HG02884 (cell line): ENCODE data around the gene NPLOC4.

Source experiments
- ATAC-seq: cut with Tn5 transposase; IDR thresholded peaks from one replicate; pipeline ENCODE4 v1.9.1; 2021; ENCODE audit warnings: mild to moderate bottlenecking, moderate library complexity; ENCODE audit not compliant: unreplicated experiment

NPLOC4 gene

GRCh38 chr17:81549826-81550225 is 87.1 kb downstream of the NPLOC4 start:
- ATAC-seq = no peak

GRCh38 chr17:81549031-81549557 is 87.8 kb downstream of the NPLOC4 start:
- no peak for ATAC-seq

GRCh38 chr17:81547614-81547982 is 89.3 kb downstream of the NPLOC4 start:
- no peak for ATAC-seq

GRCh38 chr17:81546906-81547613 is 89.9 kb downstream of the NPLOC4 start:
- no peak for ATAC-seq

GRCh38 chr17:81545160-81545949 is 91.6 kb downstream of the NPLOC4 start:
- no peak for ATAC-seq

- no peak for ATAC-seq
These were observed 92.5 kb downstream of the NPLOC4 start for GRCh38 chr17:81544281-81544974.

- no peak for ATAC-seq
These were observed 93.2 kb downstream of the NPLOC4 start for GRCh38 chr17:81543756-81544155.

GRCh38 chr17:81543339-81543675 is 93.6 kb downstream of the NPLOC4 start:
- no peak for ATAC-seq

GRCh38 chr17:81542431-81543338 is 94.2 kb downstream of the NPLOC4 start:
- no peak for ATAC-seq

GRCh38 chr17:81541123-81541522 is 95.8 kb downstream of the NPLOC4 start:
- no peak for ATAC-seq

- ATAC-seq = no peak
These were observed 96.3 kb downstream of the NPLOC4 start for GRCh38 chr17:81540676-81541027.

GRCh38 chr17:81539961-81540675 is 96.8 kb downstream of the NPLOC4 start:
- no peak for ATAC-seq

GRCh38 chr17:81539571-81539900 is 97.4 kb downstream of the NPLOC4 start:
- no peak for ATAC-seq

- ATAC-seq = no peak
These were observed 98.0 kb downstream of the NPLOC4 start for GRCh38 chr17:81538651-81539570.

- no peak for ATAC-seq
These were observed 98.9 kb downstream of the NPLOC4 start for GRCh38 chr17:81537856-81538555.

- no peak for ATAC-seq
These were observed 99.5 kb downstream of the NPLOC4 start for GRCh38 chr17:81537343-81537855.

- no peak for ATAC-seq
These were observed 100.3 kb downstream of the NPLOC4 start for GRCh38 chr17:81536299-81537290.
